HK-2 (cell line): ENCODE data around the gene EIF2S2.

ENCODE experiments used
- DNase-seq: peaks from one replicate; pipeline ENCODE4 v3.0.0-alpha.2; 2018; ENCODE audit not compliant: unreplicated experiment

Gene EIF2S2

GRCh38 chr20:34120213-34120612 lies 8.2 kb upstream of the EIF2S2 start:
- no peak for DNase-seq

DNA sequence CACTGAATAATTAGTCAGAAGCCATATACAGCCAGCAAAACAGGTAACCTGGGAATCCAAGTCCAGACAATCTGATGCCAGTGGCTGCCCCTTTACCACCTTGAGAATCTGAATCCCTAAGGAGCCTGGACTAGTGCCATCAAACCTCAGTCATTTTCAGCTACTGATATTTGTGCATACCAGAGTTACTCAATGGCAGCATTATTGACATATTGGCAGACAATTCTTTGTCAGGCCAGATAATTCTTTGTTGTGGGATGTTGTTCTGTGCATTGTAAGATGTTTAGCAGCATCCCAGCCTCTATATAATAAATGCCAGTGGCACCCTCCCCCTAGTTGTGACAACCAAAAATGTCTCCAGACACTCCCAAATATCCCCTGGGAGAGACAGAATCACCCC lies 3.2 kb upstream of the EIF2S2 start:
- no peak for DNase-seq

DNA sequence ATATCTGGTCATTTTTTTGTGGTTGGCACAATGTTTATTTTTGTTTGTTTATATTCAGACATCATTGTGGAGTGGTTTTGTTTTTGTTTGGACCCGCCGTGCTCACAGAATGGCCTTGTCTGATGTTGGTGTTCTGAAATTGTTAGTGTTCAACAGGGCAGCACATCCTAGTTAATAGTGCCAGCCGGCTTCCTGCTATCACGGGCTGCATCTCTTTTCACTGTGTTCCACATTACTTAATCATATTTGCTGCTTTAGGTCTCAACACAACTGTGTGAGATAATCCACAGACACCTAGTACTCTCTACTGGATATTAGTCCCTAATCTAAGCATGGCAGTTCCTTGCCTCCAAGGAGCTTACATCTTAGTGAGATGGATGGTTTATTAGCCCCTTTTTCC lies 2.8 kb upstream of the EIF2S2 start:
- DNase-seq, result no peak

DNA sequence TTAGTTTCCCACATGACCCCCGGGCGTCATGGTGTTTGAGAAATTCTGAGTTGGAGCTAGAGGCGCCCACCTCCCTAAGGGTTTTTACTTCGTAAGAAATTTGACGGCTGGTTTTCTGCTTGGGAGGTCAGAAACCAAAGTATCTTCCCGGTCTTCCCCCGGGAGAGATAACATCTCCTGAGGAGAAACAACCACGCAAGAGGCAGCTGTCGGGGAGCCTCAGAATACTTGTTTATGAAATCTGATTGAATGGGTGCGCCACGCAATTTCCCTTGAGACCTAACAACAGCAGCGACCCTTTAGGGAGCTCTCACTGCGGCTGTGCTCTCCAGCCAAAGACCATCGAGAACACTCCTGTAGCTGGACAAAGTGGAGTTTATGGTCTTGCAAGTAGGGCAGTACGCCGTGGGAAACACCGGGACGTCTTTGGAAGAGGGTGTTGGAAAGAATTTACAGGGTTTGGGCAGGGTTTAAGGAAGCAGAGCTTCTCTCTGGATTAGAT lies 608 bp upstream of the EIF2S2 start:
- no peak for DNase-seq

DNA sequence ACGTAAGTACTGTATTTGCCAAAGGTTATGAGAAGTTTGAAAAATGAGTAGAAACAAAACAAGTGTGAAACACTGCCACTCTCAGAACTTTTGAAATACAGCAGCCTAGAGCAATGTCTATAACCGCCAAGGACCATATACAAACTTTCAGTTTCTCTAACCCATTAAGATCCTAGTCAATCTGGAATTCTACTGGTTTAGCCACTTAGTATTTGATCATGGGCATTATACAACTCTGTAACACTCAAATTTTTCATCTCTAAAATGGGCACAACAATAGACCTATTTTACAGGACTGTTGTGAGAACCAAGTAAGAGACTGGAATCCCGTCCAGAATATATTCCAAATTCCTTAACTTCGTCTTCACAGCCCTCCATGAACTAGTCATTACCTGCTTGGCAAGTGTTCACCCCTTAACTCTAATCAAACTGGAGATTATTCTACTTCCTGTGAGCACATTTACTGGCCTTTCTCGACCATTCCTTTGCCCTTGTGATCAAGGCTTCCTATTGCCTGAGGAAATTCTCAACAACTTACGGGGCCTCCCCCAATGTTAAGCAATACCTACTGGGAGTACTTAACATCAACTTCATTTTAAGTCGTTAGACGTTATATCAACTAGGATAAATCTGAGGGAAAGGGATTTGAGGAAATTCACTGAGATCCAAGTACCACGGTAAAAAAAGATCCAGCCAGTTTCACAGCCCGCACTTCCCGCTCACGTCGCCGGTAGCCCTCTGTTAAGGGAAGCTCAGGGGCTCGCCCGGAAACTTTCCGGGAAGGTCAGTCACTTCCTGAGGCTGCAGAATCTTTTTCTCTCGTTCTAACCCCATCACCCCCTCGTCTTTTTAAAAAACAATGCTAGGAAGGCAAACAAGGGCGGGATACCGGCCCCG lies 1.1 kb downstream of the EIF2S2 start:
- no peak for DNase-seq

DNA sequence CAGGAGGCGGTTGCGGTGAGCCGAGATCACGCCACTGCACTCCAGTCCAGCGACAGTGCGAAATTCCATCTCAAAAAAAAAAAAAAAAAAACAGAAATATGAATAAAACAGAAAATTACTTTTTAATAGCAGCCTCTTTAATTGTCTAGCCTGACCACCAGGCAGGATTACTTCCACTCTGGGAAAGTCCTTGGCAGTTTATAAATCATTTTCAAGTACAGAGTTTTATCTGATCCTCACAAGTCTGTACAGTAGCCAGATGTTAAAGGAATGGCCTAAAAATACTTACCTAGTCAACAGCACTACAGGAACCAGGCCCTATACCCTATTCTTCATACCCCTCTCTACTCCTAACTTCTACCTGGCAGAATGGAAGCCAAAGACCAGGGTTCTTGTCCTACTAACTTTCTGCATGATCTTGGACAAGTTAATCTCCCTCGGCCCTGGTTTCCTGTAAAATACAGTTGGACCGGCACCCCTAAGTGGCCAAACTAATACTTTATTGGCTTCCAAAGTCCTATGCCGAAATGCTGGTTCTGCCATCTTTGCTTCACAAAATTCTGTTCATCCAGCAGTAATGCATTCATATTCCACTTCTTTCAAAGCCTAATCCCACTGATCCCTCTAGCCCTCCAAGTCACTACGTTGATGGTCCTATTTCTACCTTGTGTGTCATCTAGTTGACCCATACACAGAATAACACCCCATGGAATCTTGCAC lies 1.9 kb downstream of the EIF2S2 start:
- no peak for DNase-seq

DNA sequence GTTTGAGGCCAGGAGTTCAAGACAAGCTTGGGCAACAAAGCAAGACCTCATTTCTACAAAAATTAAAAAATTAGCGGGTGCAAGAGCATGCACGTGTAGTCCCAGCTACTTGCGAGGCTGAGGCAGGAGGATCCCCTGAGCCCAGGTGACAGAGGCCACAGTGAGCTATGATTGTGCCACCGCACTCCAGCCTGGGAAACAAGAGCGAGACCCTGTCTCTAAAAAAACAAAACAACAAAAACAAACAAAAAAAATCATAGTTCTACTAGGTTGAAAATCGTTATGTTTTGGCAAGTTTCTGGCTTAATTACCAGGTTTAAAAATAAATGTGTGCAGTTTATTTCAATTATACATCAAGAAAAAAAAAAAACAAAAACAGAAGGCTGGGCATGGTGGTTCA lies 2.6 kb downstream of the EIF2S2 start:
- no peak for DNase-seq

- DNase-seq, result no peak
These were observed 3.3 kb downstream of the EIF2S2 start for GRCh38 chr20:34108616-34109174.

- DNase-seq, result no peak
These were observed 5.9 kb downstream of the EIF2S2 start for GRCh38 chr20:34105978-34106675.

- DNase-seq, result no peak
These were observed 8.0 kb downstream of the EIF2S2 start for GRCh38 chr20:34104059-34104458.

DNA sequence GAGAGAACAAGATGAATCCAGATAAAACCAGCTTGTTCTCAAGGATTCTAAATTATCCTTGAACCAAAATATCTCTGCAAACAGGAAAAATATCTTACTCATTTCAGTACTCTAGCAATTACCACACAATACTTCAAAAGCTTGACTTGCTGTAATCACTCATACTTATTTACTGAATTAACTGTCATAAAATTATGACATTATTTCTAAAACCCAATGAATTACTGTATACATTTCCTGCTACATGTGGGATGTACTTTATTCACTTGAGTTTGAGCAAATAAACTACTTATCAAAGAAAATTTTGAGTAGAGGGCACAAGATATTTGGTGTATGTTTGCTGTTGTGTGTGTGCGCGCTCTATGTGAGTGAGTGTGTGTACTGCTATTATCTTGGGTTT lies 9.7 kb downstream of the EIF2S2 start:
- no peak for DNase-seq

DNA sequence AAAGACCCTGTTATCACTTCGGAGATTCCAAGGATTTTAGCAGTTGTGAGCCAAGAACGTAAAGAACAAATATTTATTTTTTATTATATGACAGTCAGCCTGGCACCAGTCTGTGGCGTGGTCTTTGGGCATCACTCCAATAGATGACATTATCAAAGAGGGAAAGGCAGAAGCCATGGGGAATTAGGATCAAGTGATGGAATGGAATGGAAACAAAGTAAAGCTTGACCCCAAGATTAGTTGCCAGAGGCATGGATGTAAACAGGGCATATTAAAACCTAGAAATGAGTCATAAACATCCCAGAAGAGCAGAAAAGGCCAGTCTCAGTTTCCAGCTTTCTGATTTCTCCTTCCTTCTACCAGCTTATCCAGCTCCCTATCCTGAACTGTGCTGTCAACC lies 11.5 kb downstream of the EIF2S2 start:
- no peak for DNase-seq

DNA sequence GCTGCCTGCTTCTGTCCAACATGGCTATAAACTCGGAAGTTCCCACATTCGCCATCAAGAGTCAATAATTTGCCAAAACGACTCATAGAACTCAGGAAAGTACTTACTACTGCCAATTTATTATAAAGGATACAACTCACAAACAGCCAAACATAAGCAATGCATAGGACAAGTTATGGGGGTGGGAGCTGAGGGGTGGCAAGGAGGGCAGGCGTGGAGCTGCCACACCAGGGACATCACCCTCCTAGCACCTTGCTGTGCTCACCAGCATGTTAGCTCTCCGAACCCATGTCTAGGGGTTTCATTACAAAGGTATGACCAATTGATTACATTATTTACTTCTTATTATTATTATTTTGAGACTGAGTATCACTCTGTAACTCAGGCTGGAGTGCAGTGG lies 12.4 kb downstream of the EIF2S2 start:
- DNase-seq, result no peak

GRCh38 chr20:34098570-34098969 lies 13.5 kb downstream of the EIF2S2 start:
- no peak for DNase-seq

GRCh38 chr20:34096699-34097444 lies 15.2 kb downstream of the EIF2S2 start:
- DNase-seq, result no peak

- DNase-seq, result no peak
These were observed 16.2 kb downstream of the EIF2S2 start for GRCh38 chr20:34095825-34096224.

DNA sequence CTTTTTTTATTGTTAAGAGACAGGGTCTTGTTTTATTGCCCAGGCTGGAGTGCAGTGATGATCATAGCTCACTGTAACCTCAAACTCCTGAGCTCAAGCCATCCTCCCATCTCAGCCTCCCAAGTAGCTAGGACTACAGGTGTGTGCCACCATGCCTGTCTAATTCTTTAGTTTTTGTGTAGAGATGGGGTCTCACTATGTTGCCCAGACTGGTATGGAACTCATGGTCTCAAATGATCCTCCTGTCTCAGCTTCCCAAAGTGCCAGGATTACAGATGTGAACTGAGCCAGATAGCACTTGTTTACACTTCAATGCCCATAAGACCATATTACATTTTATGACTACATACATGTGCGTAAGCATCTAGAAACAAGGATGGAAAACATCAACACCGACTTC lies 18.1 kb downstream of the EIF2S2 start:
- DNase-seq, result no peak

DNA sequence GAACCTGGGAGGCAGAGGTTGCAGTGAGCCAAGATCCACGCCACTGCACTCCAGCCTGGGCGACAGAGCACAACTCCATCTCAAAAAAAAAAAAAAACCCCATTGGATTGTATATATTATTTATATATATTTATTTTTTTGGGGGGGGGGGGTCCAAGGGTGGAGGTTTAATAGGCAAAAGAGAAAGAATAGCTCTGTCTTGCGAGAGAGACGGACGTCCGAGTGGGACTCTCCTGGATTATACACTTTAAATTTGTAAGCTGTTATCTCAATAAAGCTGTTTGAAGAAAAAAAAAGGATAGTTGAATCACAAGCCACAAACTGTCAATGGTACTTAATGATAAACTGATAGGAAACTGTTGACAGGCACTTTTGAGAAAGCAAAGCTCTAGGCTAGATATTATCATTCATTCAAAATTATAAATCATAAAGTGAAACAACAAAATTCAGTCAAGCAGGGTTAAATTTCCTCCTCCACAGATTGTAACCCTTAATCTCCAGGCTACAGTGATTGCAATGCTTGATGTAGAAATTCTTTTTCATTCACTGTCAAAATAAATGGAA lies 20.3 kb downstream of the EIF2S2 start:
- DNase-seq, result no peak

DNA sequence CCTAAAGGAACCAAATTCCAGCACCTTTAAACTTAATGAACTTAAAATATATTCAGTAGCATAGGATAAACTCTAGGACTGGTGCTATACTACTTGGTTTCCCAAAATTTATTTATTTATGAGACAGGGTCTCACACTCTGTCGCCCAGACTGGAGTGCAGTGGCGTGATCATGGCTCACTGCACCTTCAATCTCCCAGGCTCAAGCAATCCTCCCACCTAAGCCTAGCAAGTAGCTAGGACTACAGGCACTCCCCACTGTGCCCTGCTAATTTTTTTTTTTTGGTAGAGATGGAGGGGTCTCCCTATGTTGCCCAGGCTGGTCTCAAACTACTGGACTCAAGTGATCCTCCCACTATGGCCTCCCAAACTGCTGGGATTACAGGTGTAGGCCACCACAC lies 21.4 kb downstream of the EIF2S2 start:
- no peak for DNase-seq

- no peak for DNase-seq
These were observed 22.2 kb downstream of the EIF2S2 start for GRCh38 chr20:34089655-34090345.

- DNase-seq, result no peak
These were observed 22.9 kb downstream of the EIF2S2 start for GRCh38 chr20:34089175-34089479.
